K562 (cell line): ENCODE measurements around the gene VSX2. TPM values are rescaled to one million over a fixed set of nuclear protein-coding genes. Genes with fewer than 3 reads are reported as not detected.

Experiments
- ATAC-seq: fragments of 200-7000 bp; cut with Tn5 transposase; 3 replicates; pipeline ENCODE4 v1.9.1; 2020; ENCODE audit warnings: moderate library complexity
- BruUV-seq: library from RNA; stranded (reverse); fragments of 400-500 nt; replicated peaks from 2 replicates; lab custom pipeline; 2021; lab: Mats Ljungman, UMichigan
- CTCF ChIA-PET: fragments of 300-600 bp; formaldehyde crosslinking; extraction: SDS; loops from one replicate; lab custom pipeline; 2021; ENCODE audit warnings: low intra/inter-chr PET ratio; lab: Yijun Ruan, JAX
- POLR2A ChIA-PET: fragments of 300-600, 350-650 bp; sonication (Branson Sonifier 250); formaldehyde crosslinking; extraction: SDS; loops from one replicate; lab custom pipeline; 2021; ENCODE audit warnings: antibody characterized with exemption, inconsistent platforms; lab: Yijun Ruan, JAX
- DNase-seq, 4 experiments: peaks; one replicate each; pipeline versions ENCODE4 v3.0.0 to v3.0.0-alpha.2; 2011 to 2018; ENCODE audit warnings: low spot score in 3 of 4, mixed read lengths in 3 of 4; ENCODE audit errors: extremely low read depth in 1 of 4
- FAIRE-seq: peaks from 2 replicates; lab custom pipeline; 2011; peaks lifted over from hg19 to GRCh38; lab: Jason Lieb, UNC
- H2AFZ ChIP-seq: 2 replicates; pipeline ENCODE4 v1.6.0; 2011; ENCODE audit warnings: low read depth, low read length, control low read depth, inconsistent platforms
- H3K27ac ChIP-seq: fragments of 200-600 bp; 3 replicates; pipeline ENCODE4 v1.8.0; 2011; ENCODE audit warnings: low read depth, mild to moderate bottlenecking, control low read depth, inconsistent platforms, low read length, moderate library complexity, mixed read lengths; ENCODE audit errors: extremely low read depth
- H3K27me3 ChIP-seq, 2 experiments: fragments of 300-600 bp in 1 of 2; 2 replicates in 1 of 2; 3 replicates in 1 of 2; pipeline versions ENCODE4 v1.6.0 to v1.8.0; 2011; ENCODE audit warnings: inconsistent platforms in 2 of 2, low read length in 2 of 2, mild to moderate bottlenecking in 1 of 2, mixed read lengths in 1 of 2, moderate library complexity in 1 of 2; ENCODE audit not compliant: control insufficient read depth in 2 of 2, insufficient read depth in 2 of 2
- H3K36me3 ChIP-seq: fragments of 300-600 bp; 3 replicates; pipeline ENCODE4 v1.8.0; 2011; ENCODE audit warnings: mild to moderate bottlenecking, low read length, inconsistent platforms; ENCODE audit not compliant: control insufficient read depth, insufficient read depth
- H3K4me1 ChIP-seq, 2 experiments: fragments of 200-600 bp in 1 of 2; replicated peaks in 1 of 2; 2 replicates in 1 of 2; 3 replicates in 1 of 2; pipeline versions ENCODE4 v1.5.1 to v1.8.0; 2011; ENCODE audit warnings: inconsistent platforms in 2 of 2, low read length in 2 of 2, mild to moderate bottlenecking in 1 of 2, mixed read lengths in 1 of 2, moderate library complexity in 1 of 2; ENCODE audit not compliant: control insufficient read depth in 2 of 2, insufficient read depth in 2 of 2
- H3K4me2 ChIP-seq: 2 replicates; pipeline ENCODE4 v1.6.1; 2011; ENCODE audit warnings: low read length, control low read depth, inconsistent platforms, mixed read lengths; ENCODE audit not compliant: insufficient read depth
- H3K4me3 ChIP-seq: fragments of 200-600 bp; sonication (generic), shearing (Covaris generic); 2 replicates; pipeline ENCODE4 v1.5.1; 2016; ENCODE audit warnings: control low read depth, inconsistent platforms
- H3K79me2 ChIP-seq: fragments of 200-600 bp; 3 replicates; pipeline ENCODE4 v1.8.0; 2011; ENCODE audit warnings: low read length, inconsistent platforms; ENCODE audit not compliant: control insufficient read depth, insufficient read depth
- H3K9ac ChIP-seq, 2 experiments: 2 replicates each; pipeline versions ENCODE4 v1.6.0 to v1.6.1; 2011; ENCODE audit warnings: low read depth in 2 of 2, low read length in 2 of 2, control low read depth in 1 of 2, inconsistent platforms in 1 of 2, mild to moderate bottlenecking in 1 of 2, mixed read lengths in 1 of 2; ENCODE audit not compliant: insufficient read depth in 1 of 2
- H3K9me1 ChIP-seq: one replicate; pipeline ENCODE4 v1.6.0; 2011; ENCODE audit warnings: inconsistent platforms, mild to moderate bottlenecking, low read length, moderate library complexity; ENCODE audit not compliant: control insufficient read depth, insufficient read depth
- H3K9me3 ChIP-seq: replicated peaks from 2 replicates; pipeline ENCODE4 v1.5.1; 2011; ENCODE audit warnings: low read depth, low read length, inconsistent platforms; ENCODE audit not compliant: control insufficient read depth, insufficient read depth
- H4K20me1 ChIP-seq: replicated peaks from 2 replicates; pipeline ENCODE4 v1.6.1; 2011; ENCODE audit warnings: low read length, inconsistent platforms, mixed read lengths; ENCODE audit not compliant: control insufficient read depth, insufficient read depth
- CHCHD3 ChIP-seq: fragments of 250-450 bp; sonication (Bioruptor Pico); IDR thresholded peaks from 2 replicates; pipeline ENCODE4 v2.1.2; 2022; ENCODE audit warnings: mild to moderate bottlenecking
- CREBBP ChIP-seq: IDR thresholded peaks from one replicate; pipeline ENCODE4 v1.6.1; 2012; ENCODE audit warnings: low read depth, mild to moderate bottlenecking, control low read depth, inconsistent platforms, low read length
- MAZ ChIP-seq, 2 experiments: fragments of 450-650 bp in 1 of 2; sonication (generic) in 1 of 2; formaldehyde crosslinking; IDR thresholded peaks in 1 of 2; conservative IDR thresholded peaks in 1 of 2; 2 replicates each; pipeline versions ENCODE4 v1.4.0 to v1.5.0; 2020; ENCODE audit warnings: mild to moderate bottlenecking in 1 of 2, missing genetic modification reagents in 1 of 2
- ZNF778 ChIP-seq: fragments of 450-650 bp; formaldehyde crosslinking; IDR thresholded peaks from 2 replicates; pipeline ENCODE4 v1.4.0; 2020; ENCODE audit warnings: mild to moderate bottlenecking, moderate library complexity
- WGBS: fragments of 100-300 bp; shearing (Covaris generic); methylation state at CpG from one replicate; pipeline ENCODE4 v1.1.6; 2016; ENCODE audit warnings: low coverage, mixed read lengths; ENCODE audit not compliant: insufficient coverage; ENCODE audit errors: missing lambda C conversion rate; 5-methylcytosine and 5-hydroxymethylcytosine counted together
- in situ Hi-C: fragments of 300-500 bp; cut with MboI; formaldehyde crosslinking; loops from 4 replicates; pipeline ENCODE4 v1.15.0; 2018; ENCODE audit warnings: inconsistent platforms, mixed read lengths
- intact Hi-C: fragments of 100-400 bp; cut with micrococcal nuclease; formaldehyde crosslinking; loops from 2 replicates; pipeline ENCODE4 v1.14.2; 2022
- polyA plus RNA-seq, 8 experiments: library from polyadenylated mRNA; depleted of rRNA in 4 of 8; stranded (reverse) in 5 of 8; unstranded in 3 of 8; fragments of >200 nt; fragmentation: Nextera tagmentation in 2 of 8; fragmentation: Illumina TruSeq in 1 of 8; extraction: Ambion mirVana in 2 of 8; extraction: Trizol in 1 of 8; gene quantifications; 2 replicates each; pipeline versions ENCODE4 v1.2.1 to v1.2.3, GENCODE V29; 2011 to 2014; ENCODE audit warnings: inconsistent platforms in 1 of 8, missing spikeins in 1 of 8
- total RNA-seq, 7 experiments: library from RNA; depleted of rRNA in 6 of 7; stranded (reverse); fragments of >200 nt in 6 of 7; fragmentation: Illumina TruSeq in 2 of 7; extraction: Trizol in 2 of 7; gene quantifications; 2 replicates each; pipeline versions ENCODE4 v1.2.1 to v1.2.3, GENCODE V29; 2011 to 2021; ENCODE audit warnings: low replicate concordance in 1 of 7
- TF ChIP-seq, protein P1 (sequence below): fragments of 200-800 bp; sonication (Bioruptor generic); IDR thresholded peaks from 2 replicates; pipeline ENCODE4 v1.6.1; 2017; ENCODE audit warnings: missing genetic modification characterization, missing compliant biosample characterization
- TF ChIP-seq, protein P2 (sequence below): fragments of 250-450 bp; sonication (Bioruptor Pico); IDR thresholded peaks from 2 replicates; pipeline ENCODE4 v1.6.1; 2021; ENCODE audit warnings: mild to moderate bottlenecking

VSX2 gene
- total and polyA plus RNA-seq, 9 of the 15 experiments (the other 6 are each of a cell fraction or from before 2014, with no cell fraction given): 0.04 TPM; not detected in 8

DNA sequence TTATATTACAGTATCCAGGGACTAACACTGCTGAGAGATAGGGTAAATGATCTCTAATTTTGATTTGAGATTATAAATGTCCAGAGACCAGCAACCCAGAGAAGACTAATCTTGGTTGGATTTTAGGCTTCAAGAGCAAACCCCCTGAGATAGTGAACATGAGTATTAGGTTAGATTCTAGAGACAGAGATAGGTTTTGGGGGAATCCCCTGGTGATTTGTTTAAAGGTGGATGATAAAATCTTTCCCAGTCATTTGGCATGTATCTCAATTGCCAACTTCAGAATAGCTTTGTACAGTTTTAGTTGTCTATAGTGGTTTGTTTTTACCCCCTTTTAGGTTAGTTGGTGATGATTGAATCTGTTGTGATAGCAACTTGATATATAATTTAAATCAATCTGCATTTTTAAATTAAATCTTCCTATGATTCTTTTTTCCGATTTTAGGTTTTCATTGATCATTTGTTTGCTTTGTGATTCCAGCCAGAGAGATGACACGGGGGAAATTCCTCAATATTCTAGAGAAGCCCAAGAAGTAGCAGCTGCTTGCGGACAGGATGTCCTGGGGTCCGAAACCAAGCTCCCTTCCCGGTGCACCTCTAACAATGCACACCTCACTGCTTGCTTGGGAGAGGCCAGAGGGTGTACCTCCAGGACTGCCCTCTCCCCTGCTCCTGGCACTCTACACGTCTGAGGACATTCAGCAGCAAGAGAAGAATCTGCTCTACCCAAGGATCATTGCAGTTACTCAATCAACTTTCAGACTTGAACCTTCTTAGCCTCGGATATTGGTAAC is 40.6 kb upstream of the VSX2 start:
- H3K9me3 ChIP-seq: no peaks in the 10 kb centered on the region
- TF ChIP-seq, protein P1, sequence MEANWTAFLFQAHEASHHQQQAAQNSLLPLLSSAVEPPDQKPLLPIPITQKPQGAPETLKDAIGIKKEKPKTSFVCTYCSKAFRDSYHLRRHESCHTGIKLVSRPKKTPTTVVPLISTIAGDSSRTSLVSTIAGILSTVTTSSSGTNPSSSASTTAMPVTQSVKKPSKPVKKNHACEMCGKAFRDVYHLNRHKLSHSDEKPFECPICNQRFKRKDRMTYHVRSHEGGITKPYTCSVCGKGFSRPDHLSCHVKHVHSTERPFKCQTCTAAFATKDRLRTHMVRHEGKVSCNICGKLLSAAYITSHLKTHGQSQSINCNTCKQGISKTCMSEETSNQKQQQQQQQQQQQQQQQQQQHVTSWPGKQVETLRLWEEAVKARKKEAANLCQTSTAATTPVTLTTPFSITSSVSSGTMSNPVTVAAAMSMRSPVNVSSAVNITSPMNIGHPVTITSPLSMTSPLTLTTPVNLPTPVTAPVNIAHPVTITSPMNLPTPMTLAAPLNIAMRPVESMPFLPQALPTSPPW: no peak
- TF ChIP-seq, protein P2, sequence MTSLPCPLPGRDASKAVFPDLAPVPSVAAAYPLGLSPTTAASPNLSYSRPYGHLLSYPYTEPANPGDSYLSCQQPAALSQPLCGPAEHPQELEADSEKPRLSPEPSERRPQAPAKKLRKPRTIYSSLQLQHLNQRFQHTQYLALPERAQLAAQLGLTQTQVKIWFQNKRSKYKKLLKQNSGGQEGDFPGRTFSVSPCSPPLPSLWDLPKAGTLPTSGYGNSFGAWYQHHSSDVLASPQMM (CRISPR knock-in tag): no peak
- no peak for TF ChIP-seq ZNF778 (CRISPR knock-in tag)
- TF ChIP-seq CHCHD3: no peak
- no peak for TF ChIP-seq MAZ (CRISPR knock-in tag; conservative IDR thresholded peaks at IDR 0.05 in 1 of 2, IDR thresholded peaks at IDR 0.05 in 1 of 2)
- TF ChIP-seq CREBBP: no peak
- TF ChIP-seq, all 486 proteins: peak for 0
- ChIA-PET POLR2A (interaction anchor here (1.6 kb wide), 1 partner anchor 11 kb away, joined by 4 read pairs; no protein-coding TSS in a partner anchor), CTCF (no interaction called here)
- peaks cover 7% of the 10 kb centered on the region; the same call in 1 of the 3 replicates for H3K36me3 ChIP-seq
- in situ Hi-C loops (no loop called here), intact Hi-C loops (no loop called here)
- no peak overlapping the region for H3K9ac ChIP-seq
- ATAC-seq (no peak), DNase-seq (no peak), FAIRE-seq (no peak)
- WGBS: 74% methylated on average over 7 of the region's 7 CpGs
- H3K4me1 ChIP-seq: no peaks in the 10 kb centered on the region
- H4K20me1 ChIP-seq: no peaks in the 10 kb centered on the region
- no peaks in the 10 kb centered on the region for H3K9me1 ChIP-seq
- no peaks in the 10 kb centered on the region for H3K27me3 ChIP-seq
- BruUV-seq: no TSS peak
- H3K27ac ChIP-seq: no peak overlapping the region
- no peak overlapping the region for H3K4me2 ChIP-seq
- H3K4me3 ChIP-seq: no peak overlapping the region
- H3K79me2 ChIP-seq: no peaks in the 10 kb centered on the region
- H2AFZ ChIP-seq: no peak overlapping the region
